ENCODE results near the gene MRLN. TPM values are rescaled to one million over a fixed set of nuclear protein-coding genes. Genes with fewer than 3 reads are reported as not detected.

Gene MRLN
- total and polyA plus RNA-seq, 2 of the 4 experiments (the other 2 are of a cell fraction) = not detected

GRCh38 chr10:59713196-59713821 lies 39.9 kb downstream of the MRLN start:
- Histone ChIP-seq H3K9me1 (ENCODE audit: insufficient read depth, low read length) (no peaks in the 10 kb centered on the region), H3K36me3 (ENCODE audit: control insufficient read depth, insufficient read depth, low read length) (no peaks in the 10 kb centered on the region), H3K4me3 (ENCODE audit: insufficient read depth, low read depth, low read length) (no peak overlapping the region), H3K4me2 (ENCODE audit: low read depth, low read length) (no peak overlapping the region), H3K18ac (ENCODE audit: low read depth, low read length) (no peak overlapping the region), H2BK5ac (ENCODE audit: low read depth, low read length, poor library complexity, severe bottlenecking) (no peak overlapping the region), H3K14ac (replicated peaks; ENCODE audit: low read depth, low read length) (no peak overlapping the region), H3K9ac (ENCODE audit: low read depth, low read length) (no peak overlapping the region), H2AK5ac (ENCODE audit: low read depth, low read length) (no peak overlapping the region), H2BK15ac (ENCODE audit: low read depth, low read length) (no peak overlapping the region), H3K23ac (ENCODE audit: low read depth, low read length) (no peak overlapping the region), H2BK120ac (ENCODE audit: low read depth, low read length) (no peak overlapping the region), H4K91ac (ENCODE audit: insufficient read depth, low read depth, low read length) (no peak overlapping the region), H4K8ac (ENCODE audit: low read depth in 2 of 2, low read length in 2 of 2) (no peak overlapping the region), H4K5ac (ENCODE audit: low read depth, low read length) (no peak overlapping the region), H2BK20ac (ENCODE audit: low read depth, low read length) (no peak overlapping the region), H2AK9ac (replicated peaks; ENCODE audit: low read depth, low read length, poor library complexity) (no peak overlapping the region), H3K4me1 (ENCODE audit: control insufficient read depth, insufficient read depth, low read length) (peaks cover 3% of the 10 kb centered on the region; the same call in 1 of the 2 replicates), H3K27ac (ENCODE audit: insufficient read depth, low read length) (no peak overlapping the region), H3K4ac (ENCODE audit: low read depth, low read length) (no peak overlapping the region), H3K79me1 (ENCODE audit: low read depth in 1 of 2, low read length in 2 of 2) (no peaks in the 10 kb centered on the region), H3K27me3 (ENCODE audit: control insufficient read depth, insufficient read depth, low read length) (peaks cover 35% of the 10 kb centered on the region), H4K20me1 (ENCODE audit: insufficient read depth, low read length) (no peaks in the 10 kb centered on the region), H3K9me3 (ENCODE audit: control insufficient read depth, insufficient read depth, low read length) (no peaks in the 10 kb centered on the region), H3K56ac (ENCODE audit: extremely low read depth, insufficient read depth, low read length) (no peak overlapping the region), H2AFZ (replicated peaks; ENCODE audit: low read length, poor library complexity) (no peak overlapping the region)
- ATAC-seq (ENCODE audit: low read depth) = no peak
- no TSS peak for BruUV-seq (replicated peaks)
- dilution Hi-C loops (cut with HindIII; ENCODE audit: low sequenced_read_pairs, unreplicated experiment) (no loop called here), intact Hi-C loops (cut with micrococcal nuclease) (no loop called here), in situ Hi-C loops (cut with MboI; ENCODE audit: low sequenced_read_pairs) (no loop called here)
- POLR2A ChIA-PET (ENCODE audit: unreplicated experiment) = no interaction called here
- no peak for DNase-seq
- no peak for TF ChIP-seq MAFK (IDR thresholded peaks at IDR 0.05; ENCODE audit: low read depth, low read length)
- no peak for TF ChIP-seq RAD21 (IDR thresholded peaks at IDR 0.05; ENCODE audit: low read length)
- TF ChIP-seq, protein P1, sequence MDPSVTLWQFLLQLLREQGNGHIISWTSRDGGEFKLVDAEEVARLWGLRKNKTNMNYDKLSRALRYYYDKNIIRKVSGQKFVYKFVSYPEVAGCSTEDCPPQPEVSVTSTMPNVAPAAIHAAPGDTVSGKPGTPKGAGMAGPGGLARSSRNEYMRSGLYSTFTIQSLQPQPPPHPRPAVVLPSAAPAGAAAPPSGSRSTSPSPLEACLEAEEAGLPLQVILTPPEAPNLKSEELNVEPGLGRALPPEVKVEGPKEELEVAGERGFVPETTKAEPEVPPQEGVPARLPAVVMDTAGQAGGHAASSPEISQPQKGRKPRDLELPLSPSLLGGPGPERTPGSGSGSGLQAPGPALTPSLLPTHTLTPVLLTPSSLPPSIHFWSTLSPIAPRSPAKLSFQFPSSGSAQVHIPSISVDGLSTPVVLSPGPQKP (IDR thresholded peaks at IDR 0.05; ENCODE audit: borderline replicate concordance, low read depth, low read length) = no peak
- WGBS, 2 experiments (ENCODE audit: extremely low coverage in 2 of 2, insufficient read length in 1 of 2) = no CpG with 5 or more reads among the region's 7 CpGs
- CTCF ChIA-PET = no interaction called here
